ENCODE data around the gene DLST.
"Not testable (repeated sequence)": the region's sequence is repeated elsewhere in the genome, so short reads cannot be mapped to it uniquely, and the experiment has no call there.

- TF ChIP-seq REST (IDR thresholded peaks at IDR 0.05; ENCODE audit: low read depth, low read length); RFX5 (IDR thresholded peaks at IDR 0.05; ENCODE audit: low read length); GABPA (IDR thresholded peaks at IDR 0.05; ENCODE audit: low read depth); TAF1 (IDR thresholded peaks at IDR 0.05; ENCODE audit: borderline replicate concordance, low read depth, low read length); NFIC (IDR thresholded peaks at IDR 0.05; ENCODE audit: borderline replicate concordance); POLR2AphosphoS5 (IDR thresholded peaks at IDR 0.05; ENCODE audit: low read depth, low read length); USF2 (IDR thresholded peaks at IDR 0.05; ENCODE audit: borderline replicate concordance, low read depth, low read length); RAD21 (IDR thresholded peaks at IDR 0.05; ENCODE audit: low read length); RCOR1 (IDR thresholded peaks at IDR 0.05; ENCODE audit: low read length): not testable (repeated sequence)
- TF ChIP-seq, protein P1, sequence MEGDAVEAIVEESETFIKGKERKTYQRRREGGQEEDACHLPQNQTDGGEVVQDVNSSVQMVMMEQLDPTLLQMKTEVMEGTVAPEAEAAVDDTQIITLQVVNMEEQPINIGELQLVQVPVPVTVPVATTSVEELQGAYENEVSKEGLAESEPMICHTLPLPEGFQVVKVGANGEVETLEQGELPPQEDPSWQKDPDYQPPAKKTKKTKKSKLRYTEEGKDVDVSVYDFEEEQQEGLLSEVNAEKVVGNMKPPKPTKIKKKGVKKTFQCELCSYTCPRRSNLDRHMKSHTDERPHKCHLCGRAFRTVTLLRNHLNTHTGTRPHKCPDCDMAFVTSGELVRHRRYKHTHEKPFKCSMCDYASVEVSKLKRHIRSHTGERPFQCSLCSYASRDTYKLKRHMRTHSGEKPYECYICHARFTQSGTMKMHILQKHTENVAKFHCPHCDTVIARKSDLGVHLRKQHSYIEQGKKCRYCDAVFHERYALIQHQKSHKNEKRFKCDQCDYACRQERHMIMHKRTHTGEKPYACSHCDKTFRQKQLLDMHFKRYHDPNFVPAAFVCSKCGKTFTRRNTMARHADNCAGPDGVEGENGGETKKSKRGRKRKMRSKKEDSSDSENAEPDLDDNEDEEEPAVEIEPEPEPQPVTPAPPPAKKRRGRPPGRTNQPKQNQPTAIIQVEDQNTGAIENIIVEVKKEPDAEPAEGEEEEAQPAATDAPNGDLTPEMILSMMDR (IDR thresholded peaks at IDR 0.05): not testable (repeated sequence)
- TF ChIP-seq, protein P2, sequence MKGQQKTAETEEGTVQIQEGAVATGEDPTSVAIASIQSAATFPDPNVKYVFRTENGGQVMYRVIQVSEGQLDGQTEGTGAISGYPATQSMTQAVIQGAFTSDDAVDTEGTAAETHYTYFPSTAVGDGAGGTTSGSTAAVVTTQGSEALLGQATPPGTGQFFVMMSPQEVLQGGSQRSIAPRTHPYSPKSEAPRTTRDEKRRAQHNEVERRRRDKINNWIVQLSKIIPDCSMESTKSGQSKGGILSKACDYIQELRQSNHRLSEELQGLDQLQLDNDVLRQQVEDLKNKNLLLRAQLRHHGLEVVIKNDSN (IDR thresholded peaks at IDR 0.05; ENCODE audit: borderline replicate concordance, low read depth): not testable (repeated sequence)
- TF ChIP-seq, protein P3, sequence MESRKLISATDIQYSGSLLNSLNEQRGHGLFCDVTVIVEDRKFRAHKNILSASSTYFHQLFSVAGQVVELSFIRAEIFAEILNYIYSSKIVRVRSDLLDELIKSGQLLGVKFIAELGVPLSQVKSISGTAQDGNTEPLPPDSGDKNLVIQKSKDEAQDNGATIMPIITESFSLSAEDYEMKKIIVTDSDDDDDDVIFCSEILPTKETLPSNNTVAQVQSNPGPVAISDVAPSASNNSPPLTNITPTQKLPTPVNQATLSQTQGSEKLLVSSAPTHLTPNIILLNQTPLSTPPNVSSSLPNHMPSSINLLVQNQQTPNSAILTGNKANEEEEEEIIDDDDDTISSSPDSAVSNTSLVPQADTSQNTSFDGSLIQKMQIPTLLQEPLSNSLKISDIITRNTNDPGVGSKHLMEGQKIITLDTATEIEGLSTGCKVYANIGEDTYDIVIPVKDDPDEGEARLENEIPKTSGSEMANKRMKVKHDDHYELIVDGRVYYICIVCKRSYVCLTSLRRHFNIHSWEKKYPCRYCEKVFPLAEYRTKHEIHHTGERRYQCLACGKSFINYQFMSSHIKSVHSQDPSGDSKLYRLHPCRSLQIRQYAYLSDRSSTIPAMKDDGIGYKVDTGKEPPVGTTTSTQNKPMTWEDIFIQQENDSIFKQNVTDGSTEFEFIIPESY (IDR thresholded peaks at IDR 0.05; ENCODE audit: borderline replicate concordance, low read depth): not testable (repeated sequence)
- TF ChIP-seq, protein P4, sequence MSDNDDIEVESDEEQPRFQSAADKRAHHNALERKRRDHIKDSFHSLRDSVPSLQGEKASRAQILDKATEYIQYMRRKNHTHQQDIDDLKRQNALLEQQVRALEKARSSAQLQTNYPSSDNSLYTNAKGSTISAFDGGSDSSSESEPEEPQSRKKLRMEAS (IDR thresholded peaks at IDR 0.05; ENCODE audit: low read depth): not testable (repeated sequence)
These were observed 50.0 kb downstream of the DLST start for GRCh38 chr14:74931744-74932143.
